Neuronal stem cell (in vitro differentiated cells): ENCODE data around the gene KLC4.

Experiments
- DNase-seq: peaks from one replicate; pipeline ENCODE4 v3.0.0-alpha.2; 2013; ENCODE audit warnings: low spot score
- H2AFZ ChIP-seq: one replicate; pipeline ENCODE4 v1.6.1; 2013; ENCODE audit warnings: mild to moderate bottlenecking, low read length, inconsistent platforms
- H2AK5ac ChIP-seq: 2 replicates; pipeline ENCODE4 v1.6.1; 2013; ENCODE audit warnings: low read depth, mild to moderate bottlenecking, inconsistent platforms, low read length, moderate library complexity, mixed read lengths
- H2BK120ac ChIP-seq: 2 replicates; pipeline ENCODE4 v1.6.1; 2013; ENCODE audit warnings: low read depth, mild to moderate bottlenecking, inconsistent platforms, low read length, moderate library complexity, mixed read lengths
- H2BK12ac ChIP-seq: one replicate; pipeline ENCODE4 v1.6.1; 2013; ENCODE audit warnings: low read length, inconsistent platforms
- H2BK15ac ChIP-seq: 2 replicates; pipeline ENCODE4 v1.6.1; 2013; ENCODE audit warnings: mild to moderate bottlenecking, low read length, inconsistent platforms, mixed read lengths
- H2BK5ac ChIP-seq: one replicate; pipeline ENCODE4 v1.6.1; 2013; ENCODE audit warnings: inconsistent platforms, mild to moderate bottlenecking, low read length, moderate library complexity
- H3K14ac ChIP-seq: one replicate; pipeline ENCODE4 v1.6.1; 2013; ENCODE audit warnings: low read length, inconsistent platforms
- H3K18ac ChIP-seq: 2 replicates; pipeline ENCODE4 v1.6.1; 2013; ENCODE audit warnings: low read length, inconsistent platforms
- H3K23ac ChIP-seq: 2 replicates; pipeline ENCODE4 v1.6.1; 2013; ENCODE audit warnings: low read depth, mild to moderate bottlenecking, mixed read lengths, low read length, inconsistent platforms; ENCODE audit not compliant: poor library complexity
- H3K27ac ChIP-seq: replicated peaks from 3 replicates; pipeline ENCODE4 v1.5.1; 2013; ENCODE audit warnings: low read length, inconsistent platforms
- H3K27me3 ChIP-seq, 3 experiments: 2 replicates each; pipeline ENCODE4 v1.6.1; 2013; ENCODE audit warnings: low read length in 3 of 3, mild to moderate bottlenecking in 2 of 3, inconsistent platforms in 1 of 3, low read depth in 1 of 3, mixed read lengths in 1 of 3, moderate library complexity in 1 of 3; ENCODE audit not compliant: control insufficient read depth in 3 of 3, insufficient read depth in 3 of 3
- H3K36me3 ChIP-seq, 2 donors: replicated peaks in 1 of 2; 2 replicates each; pipeline ENCODE4 v1.6.1; 2013; ENCODE audit warnings: low read length in 2 of 2; ENCODE audit not compliant: control insufficient read depth in 2 of 2, insufficient read depth in 2 of 2
- H3K4ac ChIP-seq: 2 replicates; pipeline ENCODE4 v1.6.1; 2013; ENCODE audit warnings: inconsistent platforms, mild to moderate bottlenecking, low read length, moderate library complexity
- H3K4me1 ChIP-seq, 2 donors: 1 replicate in 1 of 2; 2 replicates in 1 of 2; pipeline ENCODE4 v1.6.1; 2013; ENCODE audit warnings: low read length in 2 of 2, low read depth in 1 of 2; ENCODE audit not compliant: control insufficient read depth in 2 of 2, insufficient read depth in 1 of 2
- H3K4me2 ChIP-seq: one replicate; pipeline ENCODE4 v1.6.1; 2013; ENCODE audit warnings: mild to moderate bottlenecking, low read length, inconsistent platforms; ENCODE audit not compliant: insufficient read depth, poor library complexity, severe bottlenecking
- H3K4me3 ChIP-seq, 2 donors: 2 replicates each; pipeline ENCODE4 v1.5.1; 2013; ENCODE audit warnings: low read length in 2 of 2, mild to moderate bottlenecking in 2 of 2, inconsistent platforms in 1 of 2, moderate library complexity in 1 of 2
- H3K79me1 ChIP-seq: one replicate; pipeline ENCODE4 v1.6.1; 2013; ENCODE audit warnings: low read depth, mild to moderate bottlenecking, inconsistent platforms, low read length, moderate library complexity
- H3K9ac ChIP-seq: one replicate; pipeline ENCODE4 v1.6.1; 2013; ENCODE audit warnings: mild to moderate bottlenecking, low read depth, low read length, inconsistent platforms; ENCODE audit not compliant: poor library complexity
- H3K9me3 ChIP-seq, 2 donors: replicated peaks in 1 of 2; 2 replicates each; pipeline versions ENCODE3 to v1.6.1; 2013; ENCODE audit warnings: low read length in 2 of 2, mild to moderate bottlenecking in 2 of 2, inconsistent platforms in 1 of 2, low read depth in 1 of 2, mixed read lengths in 1 of 2, moderate library complexity in 1 of 2; ENCODE audit not compliant: control insufficient read depth in 2 of 2, insufficient read depth in 1 of 2
- H4K8ac ChIP-seq: one replicate; pipeline ENCODE4 v1.6.1; 2013; ENCODE audit warnings: low read depth, mild to moderate bottlenecking, inconsistent platforms, low read length, moderate library complexity
- H4K91ac ChIP-seq: one replicate; pipeline ENCODE4 v1.6.1; 2013; ENCODE audit warnings: low read length, low read depth, mild to moderate bottlenecking, inconsistent platforms; ENCODE audit not compliant: poor library complexity
- WGBS, 2 donors: extraction: QIAGEN DNeasy Blood & Tissue Kit; methylation state at CpG; one replicate each; pipeline ENCODE4 v1.1.7; 2013; ENCODE audit warnings: missing lambda C conversion rate in 2 of 2, mixed read lengths in 1 of 2; ENCODE audit not compliant: insufficient read length in 2 of 2, insufficient replicate concordance in 1 of 2; ENCODE audit errors: extremely low coverage in 2 of 2; 5-methylcytosine and 5-hydroxymethylcytosine counted together

KLC4 gene

GRCh38 chr6:43092635-43093034 lies 33.2 kb downstream of the KLC4 start:
- Histone ChIP-seq H3K36me3 (no peaks in the 10 kb centered on the region), H3K14ac (no peak overlapping the region), H2BK12ac (no peak overlapping the region), H2BK120ac (no peak overlapping the region), H3K9me3 (no peaks in the 10 kb centered on the region), H4K8ac (no peak overlapping the region), H3K18ac (no peak overlapping the region), H3K4me2 (no peak overlapping the region), H3K4me1 (peaks cover 40 to 56% of the 10 kb centered on the region in 2 donors), H2AK5ac (no peak overlapping the region), H4K91ac (no peak overlapping the region), H3K79me1 (peaks cover 4% of the 10 kb centered on the region), H3K27me3 (no peaks in the 10 kb centered on the region), H3K4ac (no peak overlapping the region), H2AFZ (no peak overlapping the region), H3K4me3 (no peak overlapping the region), H3K9ac (no peak overlapping the region), H3K27ac (no peak overlapping the region), H3K23ac (no peak overlapping the region), H2BK5ac (no peak overlapping the region), H2BK15ac (no peak overlapping the region)
- DNase-seq = no peak

GRCh38 chr6:43093436-43094289 lies 34.2 kb downstream of the KLC4 start:
- Histone ChIP-seq H2BK15ac (no peak overlapping the region), H3K4me1 (peaks cover 39 to 59% of the 10 kb centered on the region in 2 donors), H2BK5ac (no peak overlapping the region), H2BK12ac (no peak overlapping the region), H3K79me1 (peaks cover 3% of the 10 kb centered on the region), H2BK120ac (no peak overlapping the region), H3K27me3 (no peaks in the 10 kb centered on the region), H4K8ac (no peak overlapping the region), H3K14ac (no peak overlapping the region), H3K9ac (no peak overlapping the region), H4K91ac (no peak overlapping the region), H2AFZ (peak overlapping the region; percentile 23), H3K23ac (no peak overlapping the region), H3K36me3 (no peaks in the 10 kb centered on the region), H2AK5ac (no peak overlapping the region), H3K9me3 (no peaks in the 10 kb centered on the region), H3K18ac (no peak overlapping the region), H3K4ac (no peak overlapping the region), H3K4me3 (peak overlapping the region in 1 of 2 donors; percentile 14), H3K4me2 (no peak overlapping the region), H3K27ac (no peak overlapping the region)
- DNase-seq = no peak
- no CpG with 5 or more reads among the region's 9 CpGs for WGBS, 2 donors

- H4K8ac ChIP-seq = no peak overlapping the region
- DNase-seq = no peak
- no peak overlapping the region for H2BK12ac ChIP-seq
- no peaks in the 10 kb centered on the region for H3K9me3 ChIP-seq
- H2AFZ ChIP-seq = no peak overlapping the region
- no peak overlapping the region for H4K91ac ChIP-seq
- no peak overlapping the region for H3K27ac ChIP-seq
- peaks cover 17 to 36% of the 10 kb centered on the region in 2 donors for H3K4me1 ChIP-seq
- H3K79me1 ChIP-seq = no peaks in the 10 kb centered on the region
- no peak overlapping the region for H2BK5ac ChIP-seq
- no peak overlapping the region for H3K4me2 ChIP-seq
- H3K14ac ChIP-seq = no peak overlapping the region
- no peak overlapping the region for H3K9ac ChIP-seq
- H3K23ac ChIP-seq = no peak overlapping the region
- H3K4ac ChIP-seq = no peak overlapping the region
- no peaks in the 10 kb centered on the region for H3K27me3 ChIP-seq
- no peak overlapping the region for H3K18ac ChIP-seq
- H2AK5ac ChIP-seq = no peak overlapping the region
- H3K36me3 ChIP-seq = no peaks in the 10 kb centered on the region
- no CpG with 5 or more reads among the region's 7 CpGs for WGBS, 2 donors
- H3K4me3 ChIP-seq = no peak overlapping the region
- H2BK15ac ChIP-seq = no peak overlapping the region
- H2BK120ac ChIP-seq = no peak overlapping the region
These were observed 36.5 kb downstream of the KLC4 start for GRCh38 chr6:43095939-43096338.

- Histone ChIP-seq H3K27me3 (no peaks in the 10 kb centered on the region), H3K4ac (no peak overlapping the region), H3K27ac (peak overlapping the region; percentile 48), H3K14ac (no peak overlapping the region), H2BK120ac (no peak overlapping the region), H4K91ac (no peak overlapping the region), H2BK15ac (no peak overlapping the region), H3K18ac (peak overlapping the region; percentile 16), H3K9ac (no peak overlapping the region), H3K9me3 (no peaks in the 10 kb centered on the region), H4K8ac (no peak overlapping the region), H2BK5ac (no peak overlapping the region), H3K36me3 (no peaks in the 10 kb centered on the region), H3K4me3 (peak overlapping the region in 1 of 2 donors; percentile 17), H2AFZ (no peak overlapping the region), H2AK5ac (no peak overlapping the region), H3K4me2 (no peak overlapping the region), H2BK12ac (no peak overlapping the region), H3K23ac (no peak overlapping the region), H3K79me1 (no peaks in the 10 kb centered on the region), H3K4me1 (peaks cover 15 to 36% of the 10 kb centered on the region in 2 donors)
- WGBS, 2 donors = no CpG with 5 or more reads among the region's 8 CpGs
- DNase-seq = no peak
These were observed 37.1 kb downstream of the KLC4 start for GRCh38 chr6:43096451-43097097.
